M059J (cell line): ENCODE results near the gene CCDC57. TPM values are rescaled to one million over a fixed set of nuclear protein-coding genes. Genes with fewer than 3 reads are reported as not detected.

ENCODE experiments used
- DNase-seq: peaks from one replicate; pipeline ENCODE4 v3.0.0-alpha.2; 2012; ENCODE audit warnings: low read depth
- total RNA-seq: library from RNA; depleted of rRNA; stranded (reverse); fragments of >200 nt; shearing (Covaris generic); gene quantifications from 2 replicates; pipeline ENCODE4 v1.2.3, GENCODE V29; 2014

Gene CCDC57
- total RNA-seq, 1 experiment from 2014 or later: 3.4 TPM

DNA sequence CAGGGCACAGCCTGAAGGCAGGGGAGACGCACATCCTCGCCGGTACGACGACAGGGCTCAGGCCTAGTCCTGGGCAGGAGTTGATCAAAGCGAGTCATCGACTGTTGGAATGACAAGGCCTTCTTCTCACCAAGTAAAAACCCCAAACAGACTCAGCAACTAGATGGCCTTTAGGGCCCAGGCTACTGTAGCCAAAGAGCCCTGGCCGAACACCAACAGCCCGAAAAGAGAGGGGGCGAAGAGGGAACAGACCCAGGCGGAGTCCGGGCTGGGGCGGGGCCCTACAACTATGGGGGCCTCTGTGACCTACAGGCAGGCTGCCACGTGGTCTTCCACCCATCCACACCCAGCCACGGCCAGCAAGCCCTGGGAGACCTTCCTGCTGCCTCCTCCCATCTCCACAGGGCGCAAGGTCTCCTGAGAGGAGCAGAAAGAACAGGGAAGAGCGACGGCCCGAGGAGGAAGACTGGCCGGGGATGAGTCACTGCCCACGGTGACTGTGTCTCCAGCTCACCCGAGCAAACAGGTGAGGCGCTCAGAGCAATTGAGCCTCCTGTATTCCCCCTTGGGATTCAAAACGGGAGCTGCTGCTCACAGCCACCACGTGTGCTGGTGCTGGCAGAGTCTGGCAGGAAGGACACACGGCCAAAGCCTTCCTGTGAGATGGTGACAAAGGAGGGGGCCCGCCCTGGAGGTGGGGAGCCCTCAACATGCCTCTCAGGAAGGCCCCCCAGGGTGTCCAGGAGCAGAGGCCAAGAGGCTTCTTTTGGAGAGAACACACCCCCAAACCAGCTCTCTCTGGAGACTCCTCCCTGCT, 33.9 kb upstream of the CCDC57 start:
- DNase-seq: peak; percentile 89

GRCh38 chr17:82246040-82246364, 33.4 kb upstream of the CCDC57 start:
- DNase-seq: no peak

DNA sequence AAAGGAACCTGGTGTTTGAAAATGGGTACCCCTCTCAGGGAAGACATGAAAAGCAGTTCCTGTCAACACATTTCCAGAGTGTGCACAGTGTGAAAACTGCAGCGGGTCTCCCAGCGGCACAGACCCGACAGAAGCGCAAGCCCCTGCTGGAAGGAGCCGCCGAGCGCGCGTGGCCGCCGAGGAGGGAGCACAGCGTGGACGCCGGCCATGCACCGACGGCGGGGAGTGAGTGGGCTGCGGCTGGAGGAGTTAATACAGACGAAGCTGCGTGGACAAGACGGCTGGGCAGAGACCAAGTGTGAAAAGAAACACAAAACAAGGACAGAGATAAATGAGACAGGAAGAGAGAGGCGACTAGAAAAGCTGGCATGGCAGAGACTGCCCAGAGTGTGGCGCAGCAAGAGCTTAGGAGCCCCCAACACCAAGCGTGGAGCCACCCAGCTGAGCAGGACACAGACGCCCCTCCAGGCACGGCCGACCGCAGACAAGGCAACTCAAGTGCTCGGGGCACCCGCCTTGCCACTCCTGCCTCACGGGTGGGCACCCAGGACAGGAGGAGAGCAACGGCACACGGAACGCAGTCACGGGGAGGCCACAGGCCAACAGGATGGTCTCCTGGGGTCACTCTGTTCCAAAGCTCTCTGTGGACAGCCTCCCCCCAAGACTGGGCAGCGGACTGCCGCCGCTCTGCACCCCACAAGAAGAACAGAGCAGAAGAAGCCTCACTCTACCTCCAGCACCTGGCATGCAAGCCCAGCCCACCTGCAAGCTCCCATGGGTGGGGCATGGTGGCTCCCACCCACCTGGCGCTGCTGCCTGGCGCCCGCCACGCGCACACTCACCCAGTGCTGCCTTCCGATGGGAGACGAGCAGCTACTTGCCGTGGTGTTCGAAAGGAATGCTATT, 32.7 kb upstream of the CCDC57 start:
- no peak for DNase-seq

GRCh38 chr17:82244413-82245133, 31.9 kb upstream of the CCDC57 start:
- no peak for DNase-seq

GRCh38 chr17:82243648-82244412, 31.2 kb upstream of the CCDC57 start:
- no peak for DNase-seq

DNA sequence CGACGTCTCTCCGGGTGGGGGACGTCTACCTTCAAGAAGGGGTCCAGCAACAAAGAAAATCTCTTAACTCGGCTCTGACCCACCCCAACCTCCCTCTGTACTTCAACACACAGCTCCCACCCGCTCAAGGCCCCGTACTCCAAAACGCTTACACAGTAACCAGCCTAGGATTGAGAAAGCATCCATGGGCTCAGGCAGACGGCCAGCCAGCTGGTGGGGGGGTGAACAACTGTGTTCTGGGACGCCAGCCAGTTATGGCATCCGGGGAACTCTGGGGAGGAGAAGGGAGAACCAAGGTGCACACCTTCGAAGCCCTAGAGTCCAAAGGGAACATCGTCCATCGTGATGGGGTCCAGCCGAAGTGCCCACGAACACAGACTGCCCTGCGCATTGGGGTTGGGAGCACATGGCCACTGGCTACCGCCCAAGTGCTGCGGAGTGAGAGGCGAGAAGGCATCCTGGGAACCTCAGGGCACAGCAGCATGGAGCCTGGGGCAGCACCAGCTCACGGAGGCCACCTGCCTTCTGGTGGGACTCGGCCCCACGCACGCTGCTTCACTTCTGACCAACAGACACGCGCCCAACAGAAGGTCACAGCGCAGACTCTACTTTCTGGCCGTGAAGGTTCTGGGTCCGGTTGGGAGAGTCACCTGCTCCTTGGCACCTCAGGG, 30.5 kb upstream of the CCDC57 start:
- DNase-seq: peak; percentile 76

GRCh38 chr17:82242698-82242976, 30.0 kb upstream of the CCDC57 start:
- DNase-seq: no peak

DNA sequence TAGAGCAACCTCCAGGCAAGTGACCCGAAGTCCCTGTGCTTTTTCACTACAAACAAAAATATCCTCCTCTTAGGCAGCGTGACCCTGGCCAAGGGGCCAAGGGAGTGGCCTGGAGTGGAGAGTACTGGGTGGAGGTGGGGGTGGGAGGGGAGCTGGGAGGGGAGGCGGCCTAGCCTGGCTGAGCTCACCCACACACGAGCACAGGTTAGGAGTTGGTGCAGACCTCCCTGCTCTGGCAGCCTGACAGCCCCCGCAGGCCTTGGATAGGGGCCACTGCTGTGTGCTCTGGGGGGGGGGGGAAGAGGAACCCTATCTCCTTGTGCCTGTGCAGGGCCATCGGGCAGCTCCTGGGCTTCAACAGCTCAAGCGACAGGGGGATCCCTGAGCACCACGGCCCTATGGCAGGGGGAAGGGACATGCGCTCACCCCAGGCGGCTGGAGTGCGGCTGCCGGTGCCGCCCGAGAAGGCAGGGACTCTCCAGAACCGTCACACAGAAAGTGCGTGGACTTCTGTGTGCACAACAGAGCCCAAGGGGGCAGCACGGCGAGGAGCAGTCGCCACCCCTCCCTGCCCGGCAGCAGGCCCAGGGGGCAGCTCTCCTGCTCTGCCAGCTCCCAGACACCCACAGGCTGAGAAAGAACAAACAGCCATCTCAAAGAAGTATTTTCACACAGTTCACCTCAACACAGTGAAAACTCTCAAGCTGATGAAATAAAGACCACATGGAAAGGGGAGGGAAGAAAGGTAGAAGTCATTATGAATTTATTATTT, 29.5 kb upstream of the CCDC57 start:
- no peak for DNase-seq

- DNase-seq: peak; percentile 95
Measured at GRCh38 chr17:82241183-82241925, 28.7 kb upstream of the CCDC57 start.

GRCh38 chr17:82240506-82241182, 28.0 kb upstream of the CCDC57 start:
- DNase-seq: no peak

DNA sequence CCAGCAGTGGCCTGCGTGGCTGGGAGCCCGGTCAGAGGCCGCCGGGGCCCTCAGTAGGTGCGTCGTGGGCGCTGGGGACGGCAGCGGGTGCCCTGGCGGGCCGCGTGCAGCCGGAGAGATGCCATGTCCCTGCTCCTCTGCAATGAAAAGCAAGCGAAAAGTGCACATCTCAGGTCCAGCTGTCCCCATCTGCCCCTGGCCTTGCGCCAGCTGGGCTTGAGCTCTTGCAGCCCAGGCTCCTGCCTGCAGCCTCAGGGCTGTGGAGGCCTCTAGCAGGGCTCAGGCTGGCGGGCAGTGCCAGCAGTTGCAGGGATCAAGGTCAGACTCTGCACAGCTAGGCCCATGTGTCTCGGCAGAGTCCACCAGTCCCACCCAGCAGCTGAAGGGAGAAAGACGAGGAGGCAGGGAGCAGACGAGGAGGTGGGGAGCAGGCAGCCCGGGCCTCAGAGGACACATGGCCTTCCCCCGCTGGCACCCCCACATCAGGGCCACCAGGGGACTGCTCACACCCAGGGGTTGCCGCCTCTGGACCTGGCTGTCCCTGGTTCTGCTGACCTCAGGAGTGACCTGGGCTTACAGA, 27.4 kb upstream of the CCDC57 start:
- no peak for DNase-seq

GRCh38 chr17:82239401-82239925, 26.8 kb upstream of the CCDC57 start:
- no peak for DNase-seq

DNA sequence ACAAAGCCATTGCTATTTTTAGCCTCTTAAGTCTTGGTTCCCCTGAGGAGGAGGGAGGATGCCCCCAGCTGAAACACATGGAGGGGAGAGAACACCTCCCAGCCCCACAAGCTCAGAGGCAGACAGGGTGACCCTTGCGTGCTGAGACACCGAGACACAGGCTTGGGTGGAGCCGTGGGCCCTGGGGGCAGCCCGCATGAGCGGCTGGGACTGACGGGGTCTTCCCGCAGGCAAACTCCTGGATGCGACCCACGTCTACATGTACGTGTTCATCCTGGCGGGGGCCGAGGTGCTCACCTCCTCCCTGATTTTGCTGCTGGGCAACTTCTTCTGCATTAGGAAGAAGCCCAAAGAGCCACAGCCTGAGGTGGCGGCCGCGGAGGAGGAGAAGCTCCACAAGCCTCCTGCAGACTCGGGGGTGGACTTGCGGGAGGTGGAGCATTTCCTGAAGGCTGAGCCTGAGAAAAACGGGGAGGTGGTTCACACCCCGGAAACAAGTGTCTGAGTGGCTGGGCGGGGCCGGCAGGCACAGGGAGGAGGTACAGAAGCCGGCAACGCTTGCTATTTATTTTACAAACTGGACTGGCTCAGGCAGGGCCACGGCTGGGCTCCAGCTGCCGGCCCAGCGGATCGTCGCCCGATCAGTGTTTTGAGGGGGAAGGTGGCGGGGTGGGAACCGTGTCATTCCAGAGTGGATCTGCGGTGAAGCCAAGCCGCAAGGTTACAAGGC, 26.0 kb upstream of the CCDC57 start:
- no peak for DNase-seq

GRCh38 chr17:82237746-82238471, 25.3 kb upstream of the CCDC57 start:
- DNase-seq: no peak

DNA sequence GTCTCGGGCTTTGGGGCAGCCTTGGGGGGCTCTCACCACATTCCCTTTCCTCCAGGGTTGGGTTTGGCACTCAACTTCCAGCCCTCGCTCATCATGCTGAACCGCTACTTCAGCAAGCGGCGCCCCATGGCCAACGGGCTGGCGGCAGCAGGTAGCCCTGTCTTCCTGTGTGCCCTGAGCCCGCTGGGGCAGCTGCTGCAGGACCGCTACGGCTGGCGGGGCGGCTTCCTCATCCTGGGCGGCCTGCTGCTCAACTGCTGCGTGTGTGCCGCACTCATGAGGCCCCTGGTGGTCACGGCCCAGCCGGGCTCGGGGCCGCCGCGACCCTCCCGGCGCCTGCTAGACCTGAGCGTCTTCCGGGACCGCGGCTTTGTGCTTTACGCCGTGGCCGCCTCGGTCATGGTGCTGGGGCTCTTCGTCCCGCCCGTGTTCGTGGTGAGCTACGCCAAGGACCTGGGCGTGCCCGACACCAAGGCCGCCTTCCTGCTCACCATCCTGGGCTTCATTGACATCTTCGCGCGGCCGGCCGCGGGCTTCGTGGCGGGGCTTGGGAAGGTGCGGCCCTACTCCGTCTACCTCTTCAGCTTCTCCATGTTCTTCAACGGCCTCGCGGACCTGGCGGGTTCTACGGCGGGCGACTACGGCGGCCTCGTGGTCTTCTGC, 24.6 kb upstream of the CCDC57 start:
- no peak for DNase-seq

DNA sequence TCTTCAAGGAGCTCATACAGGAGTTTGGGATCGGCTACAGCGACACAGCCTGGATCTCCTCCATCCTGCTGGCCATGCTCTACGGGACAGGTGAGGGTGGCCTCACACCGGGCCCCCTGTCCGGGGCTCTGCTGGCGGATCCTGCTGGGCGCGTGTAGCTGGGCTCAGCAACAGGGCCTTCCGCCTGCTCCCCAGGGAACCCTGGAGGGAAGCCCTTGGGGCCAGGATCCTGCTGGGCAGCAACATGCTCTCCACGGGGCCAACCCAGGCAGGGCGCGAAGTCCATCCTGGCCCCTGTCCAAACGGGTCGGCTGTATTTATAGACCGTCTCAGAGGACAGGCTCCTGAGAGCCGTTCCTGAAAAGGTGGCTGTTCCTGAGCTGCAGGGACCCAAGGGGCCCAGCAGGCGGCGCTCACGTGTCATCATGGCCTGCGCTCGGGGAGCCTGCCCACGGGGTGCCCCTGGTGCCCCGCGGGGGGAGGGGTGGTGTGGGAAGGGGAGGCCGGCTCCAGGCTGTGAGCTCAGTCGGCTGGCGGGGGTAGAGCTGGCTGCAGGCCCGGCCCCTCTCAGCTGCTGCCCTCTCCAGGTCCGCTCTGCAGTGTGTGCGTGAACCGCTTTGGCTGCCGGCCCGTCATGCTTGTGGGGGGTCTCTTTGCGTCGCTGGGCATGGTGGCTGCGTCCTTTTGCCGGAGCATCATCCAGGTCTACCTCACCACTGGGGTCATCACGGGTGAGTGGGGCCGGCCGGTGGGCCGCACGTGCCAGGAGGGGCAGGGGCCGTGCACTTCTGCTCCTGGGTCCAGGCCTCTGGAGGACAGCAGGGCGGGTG, 23.7 kb upstream of the CCDC57 start:
- DNase-seq: peak; percentile 51
